COLO668 (cell line): ENCODE measurements around the gene CD226.
"Not testable (repeated sequence)": the region's sequence is repeated elsewhere in the genome, so short reads cannot be mapped to it uniquely, and the experiment has no call there.

ENCODE experiments used
- DNase-seq: peaks from one replicate; lab custom pipeline; 2025; ENCODE audit not compliant: unreplicated experiment; lab: John Stamatoyannopoulos, UW

Gene CD226

DNA sequence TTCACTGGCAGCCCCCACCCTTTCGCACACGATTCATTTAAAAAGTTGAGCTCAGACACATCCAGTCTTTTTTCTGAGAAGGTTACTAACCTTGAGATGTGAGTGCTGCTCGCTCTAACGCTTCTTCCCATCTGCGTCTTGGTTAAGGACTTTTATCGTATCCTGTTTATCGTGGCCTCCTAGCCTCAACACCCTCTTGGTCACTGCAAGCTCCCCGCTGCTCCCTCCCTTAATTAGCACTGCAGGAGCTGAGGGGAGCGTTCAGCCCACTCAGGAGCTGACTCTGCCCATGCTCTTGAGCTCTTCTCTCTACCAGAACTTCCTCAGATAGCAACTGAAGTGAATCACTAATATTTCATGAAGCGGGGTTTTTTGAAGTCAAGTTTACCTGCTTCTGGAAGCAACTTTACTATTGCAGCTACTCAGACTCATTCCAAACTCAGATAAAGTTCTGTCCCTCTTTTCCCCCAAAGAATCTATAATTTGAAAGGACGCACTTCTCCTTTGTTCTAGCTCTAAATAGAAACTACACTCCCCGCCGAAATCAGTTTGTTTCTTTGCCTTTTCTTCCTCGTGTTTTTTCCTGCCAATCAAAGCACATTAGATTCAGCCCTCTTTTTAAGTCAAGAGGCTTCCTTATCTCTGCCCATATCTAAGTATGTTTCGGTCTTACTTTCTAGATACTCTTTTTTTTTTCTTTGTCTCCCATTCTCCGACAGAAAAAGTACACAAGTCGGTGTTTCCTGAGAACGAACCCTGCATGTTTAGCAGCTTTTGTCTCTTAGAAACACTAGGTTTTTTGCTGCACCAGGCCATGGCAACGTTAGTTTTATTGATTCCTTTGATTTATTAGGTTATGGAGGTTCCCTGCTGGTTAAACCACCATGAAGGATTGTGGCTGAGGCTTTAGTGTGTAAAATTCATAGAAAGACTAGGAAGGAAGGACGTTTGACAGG is 9.3 kb upstream of the CD226 start:
- no peak for DNase-seq

- no peak for DNase-seq
Observed at GRCh38 chr18:69956057-69956456, 8.4 kb upstream of the CD226 start.

- DNase-seq: no peak
Observed at GRCh38 chr18:69954719-69955480, 7.2 kb upstream of the CD226 start.

DNA sequence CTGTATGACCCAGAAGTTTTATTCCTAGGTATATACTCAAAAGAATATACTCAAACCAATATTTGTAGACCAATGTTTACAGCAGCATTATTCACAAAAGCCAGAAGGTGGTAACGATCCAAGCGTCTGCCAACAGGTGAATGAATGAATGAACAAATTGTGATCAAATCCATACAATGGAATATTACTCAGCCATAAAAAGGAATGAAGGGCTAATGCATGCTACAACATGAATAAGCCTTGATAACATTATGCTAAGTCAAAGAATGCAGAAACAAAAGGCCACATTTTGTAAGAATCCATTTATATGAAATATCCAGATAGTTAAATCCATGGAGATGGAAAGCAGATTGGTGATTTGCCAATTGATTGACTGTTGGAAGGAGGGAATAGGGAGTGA is 5.5 kb upstream of the CD226 start:
- no peak for DNase-seq

GRCh38 chr18:69951182-69951581 is 3.5 kb upstream of the CD226 start:
- DNase-seq: no peak

- no peak for DNase-seq
Observed at GRCh38 chr18:69949538-69949936, 1.9 kb upstream of the CD226 start.

DNA sequence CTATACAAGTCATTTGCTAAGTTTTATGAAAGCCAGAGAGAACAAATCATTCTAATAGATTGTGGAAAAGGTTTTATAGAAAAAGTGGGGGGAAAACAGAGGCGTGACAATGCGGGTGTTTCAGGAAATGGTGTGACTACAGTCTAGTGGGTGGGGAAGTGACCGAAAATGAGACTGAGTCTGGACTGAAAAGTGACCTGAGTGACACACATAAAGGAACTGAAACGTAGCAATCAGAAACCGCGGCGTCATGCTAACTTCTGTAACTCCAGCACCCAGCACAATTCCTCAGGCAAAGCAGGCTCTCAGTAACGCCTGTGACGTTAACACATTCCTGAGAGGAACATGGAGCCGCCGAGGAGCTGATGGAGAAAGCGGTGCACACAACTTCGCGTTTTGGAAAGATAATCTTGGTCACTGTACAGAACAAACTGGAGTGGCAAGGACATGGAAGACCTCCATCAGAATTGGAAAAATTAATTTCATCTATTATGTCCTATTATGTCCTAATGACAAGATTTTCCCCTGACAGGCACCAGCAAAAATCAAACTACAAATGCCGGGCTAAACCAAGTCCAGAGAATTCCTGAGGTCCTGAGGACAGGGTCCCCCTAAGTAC is 1.4 kb upstream of the CD226 start:
- DNase-seq: no peak

- no peak for DNase-seq
Observed at GRCh38 chr18:69948256-69948655, 583 bp upstream of the CD226 start.

- no peak for DNase-seq
Observed at GRCh38 chr18:69946608-69947155, 991 bp downstream of the CD226 start.

- DNase-seq: no peak
Observed at GRCh38 chr18:69945220-69946114, 2.2 kb downstream of the CD226 start.

GRCh38 chr18:69944436-69944835 is 3.2 kb downstream of the CD226 start:
- DNase-seq: no peak

GRCh38 chr18:69943021-69943420 is 4.7 kb downstream of the CD226 start:
- no peak for DNase-seq

GRCh38 chr18:69941183-69941582 is 6.5 kb downstream of the CD226 start:
- DNase-seq: no peak

DNA sequence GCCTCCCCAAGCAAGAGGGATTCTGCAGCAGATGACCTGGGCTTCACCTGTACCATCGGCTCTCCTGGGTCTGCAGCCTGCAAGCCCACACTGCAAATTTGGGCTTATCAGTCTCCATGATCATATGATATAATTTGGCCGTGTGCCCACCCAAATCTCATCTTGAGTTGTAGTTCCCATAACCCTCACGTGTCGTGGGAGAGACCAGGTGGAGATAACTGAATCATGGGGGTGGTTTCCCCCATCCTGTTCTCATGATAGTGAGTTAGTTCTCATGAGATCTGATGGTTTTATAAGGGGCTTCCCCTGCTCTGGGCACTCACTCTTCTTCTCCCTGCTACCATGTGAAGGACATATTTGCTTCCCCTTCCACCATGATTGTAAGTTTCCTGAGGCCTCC is 7.9 kb downstream of the CD226 start:
- not testable (repeated sequence) for DNase-seq

GRCh38 chr18:69936191-69936558 is 11.5 kb downstream of the CD226 start:
- DNase-seq: no peak

DNA sequence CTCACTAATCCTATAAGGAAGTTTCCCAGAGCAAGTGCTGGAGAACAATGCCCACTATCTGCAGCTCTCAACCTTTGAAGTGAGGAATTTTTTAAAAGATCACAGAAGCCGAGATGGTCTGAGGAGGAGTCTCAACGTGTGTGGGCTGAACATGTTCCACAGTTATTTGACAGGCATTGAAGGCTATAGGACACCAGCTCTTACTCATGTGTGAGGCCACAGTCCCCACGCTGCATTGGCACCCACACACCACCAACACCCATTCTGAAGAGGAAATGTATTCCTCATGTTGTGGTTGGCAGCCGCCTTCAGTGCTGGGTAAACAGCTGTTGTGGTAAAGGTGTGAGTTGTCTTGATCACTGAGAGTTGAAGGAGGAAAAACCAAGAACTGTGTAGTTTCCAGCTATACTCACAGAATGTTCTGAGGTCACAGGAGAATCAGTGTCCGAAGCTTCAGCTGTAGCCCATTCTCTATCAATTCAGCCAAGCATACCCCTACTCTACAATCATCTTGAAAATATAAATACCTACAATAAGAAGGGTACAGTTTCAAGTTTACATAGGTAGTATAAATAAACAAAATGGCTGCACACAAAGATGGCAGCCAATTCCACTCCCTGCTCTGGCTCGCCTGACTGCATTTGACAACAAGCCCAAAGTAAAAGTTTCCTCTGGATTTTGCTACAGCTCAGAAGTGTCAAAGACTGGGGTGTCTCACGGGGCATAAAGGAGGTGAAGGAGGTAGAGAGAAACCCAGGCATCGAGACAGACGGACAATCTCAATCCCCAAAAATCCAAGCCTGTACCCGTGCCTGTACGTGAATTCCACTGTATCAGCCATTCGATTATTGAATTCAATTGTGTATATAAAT is 12.1 kb downstream of the CD226 start:
- DNase-seq: no peak

GRCh38 chr18:69934601-69935265 is 12.9 kb downstream of the CD226 start:
- DNase-seq: no peak

GRCh38 chr18:69929041-69929774 is 18.5 kb downstream of the CD226 start:
- DNase-seq: no peak
